Adrenal gland (tissue), 5 donors: ENCODE results near the gene MGAT4A.

Experiments used
- POLR2A ChIP-seq, 2 donors: fragments of 450-650 bp; IDR thresholded peaks; one replicate each; pipeline ENCODE4 v1.6.1; 2017; ENCODE audit warnings: antibody characterized with exemption in 2 of 2, mild to moderate bottlenecking in 2 of 2, moderate library complexity in 1 of 2
- TF ChIP-seq, protein P1 (sequence below), 6 experiments: fragments of 450-650 bp in 4 of 6; fragments of 200-600 bp in 2 of 6; sonication (generic) in 1 of 6; IDR thresholded peaks; 1 replicate in 5 of 6; 2 replicates in 1 of 6; pipeline versions ENCODE4 v1.5.1 to v1.8.0; 2016 to 2021; ENCODE audit warnings: antibody characterized with exemption in 6 of 6, mild to moderate bottlenecking in 2 of 6, moderate library complexity in 1 of 6
- donor health status: DM: no; HTN: no; CAD: no.

- TF ChIP-seq POLR2A (IDR thresholded peaks at IDR 0.05): no peak
- TF ChIP-seq, protein P1, sequence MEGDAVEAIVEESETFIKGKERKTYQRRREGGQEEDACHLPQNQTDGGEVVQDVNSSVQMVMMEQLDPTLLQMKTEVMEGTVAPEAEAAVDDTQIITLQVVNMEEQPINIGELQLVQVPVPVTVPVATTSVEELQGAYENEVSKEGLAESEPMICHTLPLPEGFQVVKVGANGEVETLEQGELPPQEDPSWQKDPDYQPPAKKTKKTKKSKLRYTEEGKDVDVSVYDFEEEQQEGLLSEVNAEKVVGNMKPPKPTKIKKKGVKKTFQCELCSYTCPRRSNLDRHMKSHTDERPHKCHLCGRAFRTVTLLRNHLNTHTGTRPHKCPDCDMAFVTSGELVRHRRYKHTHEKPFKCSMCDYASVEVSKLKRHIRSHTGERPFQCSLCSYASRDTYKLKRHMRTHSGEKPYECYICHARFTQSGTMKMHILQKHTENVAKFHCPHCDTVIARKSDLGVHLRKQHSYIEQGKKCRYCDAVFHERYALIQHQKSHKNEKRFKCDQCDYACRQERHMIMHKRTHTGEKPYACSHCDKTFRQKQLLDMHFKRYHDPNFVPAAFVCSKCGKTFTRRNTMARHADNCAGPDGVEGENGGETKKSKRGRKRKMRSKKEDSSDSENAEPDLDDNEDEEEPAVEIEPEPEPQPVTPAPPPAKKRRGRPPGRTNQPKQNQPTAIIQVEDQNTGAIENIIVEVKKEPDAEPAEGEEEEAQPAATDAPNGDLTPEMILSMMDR (IDR thresholded peaks at IDR 0.05): no peak
These were observed 125.9 kb downstream of the MGAT4A start for GRCh38 chr2:98605076-98605475.
